ENCODE data around the gene AGPS.

The AGPS gene

GRCh38 chr2:177525351-177525924 lies 132.9 kb downstream of the AGPS start:
- no peak overlapping the region for H3K4me3 ChIP-seq (replicated peaks; ENCODE audit: insufficient read depth, low read length)
- TF ChIP-seq GABPA (IDR thresholded peaks at IDR 0.05; ENCODE audit: low read depth) (no peak), SPI1 (IDR thresholded peaks at IDR 0.05; ENCODE audit: borderline replicate concordance, low read depth) (no peak), REST (IDR thresholded peaks at IDR 0.05; ENCODE audit: insufficient replicate concordance, low read depth) (no peak), POLR2AphosphoS5 (IDR thresholded peaks at IDR 0.05; ENCODE audit: low read depth) (no peak), CTCF (IDR thresholded peaks at IDR 0.05; ENCODE audit: insufficient read depth, low read length) (no peak)
- H3K27ac ChIP-seq (replicated peaks) = no peak overlapping the region
- H3K27me3 ChIP-seq (ENCODE audit: insufficient read depth, poor library complexity, severe bottlenecking) = no peaks in the 10 kb centered on the region
- no peak for DNase-seq (ENCODE audit: low read depth in 1 of 2, low spot score in 1 of 2)

- TF ChIP-seq GABPA (IDR thresholded peaks at IDR 0.05; ENCODE audit: low read depth) (no peak), SPI1 (IDR thresholded peaks at IDR 0.05; ENCODE audit: borderline replicate concordance, low read depth) (no peak), CTCF (IDR thresholded peaks at IDR 0.05; ENCODE audit: insufficient read depth, low read length) (no peak), REST (IDR thresholded peaks at IDR 0.05; ENCODE audit: insufficient replicate concordance, low read depth) (no peak), POLR2AphosphoS5 (IDR thresholded peaks at IDR 0.05; ENCODE audit: low read depth) (no peak)
- Histone ChIP-seq H3K4me3 (replicated peaks; ENCODE audit: insufficient read depth, low read length) (no peak overlapping the region), H3K27ac (replicated peaks) (no peak overlapping the region), H3K27me3 (ENCODE audit: insufficient read depth, poor library complexity, severe bottlenecking) (no peaks in the 10 kb centered on the region)
- no peak for DNase-seq (ENCODE audit: low read depth in 1 of 2, low spot score in 1 of 2)
These were observed 135.9 kb downstream of the AGPS start for GRCh38 chr2:177528351-177528933.

- TF ChIP-seq REST (IDR thresholded peaks at IDR 0.05; ENCODE audit: insufficient replicate concordance, low read depth) = no peak
- TF ChIP-seq POLR2AphosphoS5 (IDR thresholded peaks at IDR 0.05; ENCODE audit: low read depth) = no peak
- TF ChIP-seq GABPA (IDR thresholded peaks at IDR 0.05; ENCODE audit: low read depth) = no peak
- no peak for TF ChIP-seq CTCF (IDR thresholded peaks at IDR 0.05; ENCODE audit: insufficient read depth, low read length)
- no peak for TF ChIP-seq SPI1 (IDR thresholded peaks at IDR 0.05; ENCODE audit: borderline replicate concordance, low read depth)
- DNase-seq (ENCODE audit: low read depth in 1 of 2, low spot score in 1 of 2) = no peak
- H3K27ac ChIP-seq (replicated peaks) = no peak overlapping the region
- no peak overlapping the region for H3K4me3 ChIP-seq (replicated peaks; ENCODE audit: insufficient read depth, low read length)
- no peaks in the 10 kb centered on the region for H3K27me3 ChIP-seq (ENCODE audit: insufficient read depth, poor library complexity, severe bottlenecking)
These were observed 136.6 kb downstream of the AGPS start for GRCh38 chr2:177529166-177529565.
